Common myeloid progenitor, CD34-positive (primary cell): ENCODE data around the gene FRA10AC1.
"Not testable (repeated sequence)": the region's sequence is repeated elsewhere in the genome, so short reads cannot be mapped to it uniquely, and the experiment has no call there.

Experiments
- CTCF ChIA-PET: fragments of 350-600 bp; sonication (Branson Sonifier 250); formaldehyde crosslinking; loops from one replicate; lab custom pipeline; 2021; ENCODE audit warnings: antibody characterized with exemption; lab: Charles Lee
- POLR2A ChIA-PET: fragments of 350-600 bp; sonication (Branson Sonifier 250); formaldehyde crosslinking; loops from one replicate; lab custom pipeline; 2021; ENCODE audit warnings: antibody characterized with exemption; lab: Charles Lee
- DNase-seq, 3 donors: peaks; one replicate each; pipeline versions ENCODE4 v3.0.0 to v3.0.0-alpha.2; 2013
- H3K27ac ChIP-seq, 2 experiments: 1 replicate in 1 of 2; 2 replicates in 1 of 2; pipeline ENCODE4 v1.7.0; 2013; ENCODE audit warnings: inconsistent platforms in 2 of 2, low read length in 2 of 2, mild to moderate bottlenecking in 2 of 2, low read depth in 1 of 2, moderate library complexity in 1 of 2; ENCODE audit not compliant: severe bottlenecking in 2 of 2, insufficient read depth in 1 of 2, poor library complexity in 1 of 2
- H3K27me3 ChIP-seq, 5 experiments: replicated peaks in 2 of 5; 1 replicate in 3 of 5; 2 replicates in 2 of 5; pipeline versions ENCODE4 v1.6.1 to v1.7.0; 2013; ENCODE audit warnings: low read length in 4 of 5, mild to moderate bottlenecking in 2 of 5, moderate library complexity in 2 of 5, inconsistent platforms in 1 of 5; ENCODE audit not compliant: insufficient read depth in 5 of 5, control insufficient read depth in 4 of 5
- H3K36me3 ChIP-seq, 4 experiments: 1 replicate in 2 of 4; 2 replicates in 2 of 4; pipeline versions ENCODE4 v1.6.1 to v1.7.0; 2013; ENCODE audit warnings: low read length in 3 of 4, control low read depth in 1 of 4, mild to moderate bottlenecking in 1 of 4; ENCODE audit not compliant: control insufficient read depth in 4 of 4, insufficient read depth in 4 of 4
- H3K4me1 ChIP-seq, 4 experiments: 1 replicate in 3 of 4; 2 replicates in 1 of 4; pipeline versions ENCODE4 v1.6.1 to v1.7.1; 2013; ENCODE audit warnings: low read length in 3 of 4, mild to moderate bottlenecking in 3 of 4, control low read depth in 1 of 4, inconsistent platforms in 1 of 4, moderate library complexity in 1 of 4; ENCODE audit not compliant: control insufficient read depth in 4 of 4, insufficient read depth in 4 of 4; ENCODE audit errors: control extremely low read depth in 1 of 4
- H3K4me3 ChIP-seq, 7 experiments: 1 replicate in 4 of 7; 2 replicates in 3 of 7; pipeline versions ENCODE4 v1.5.1 to v1.7.0; 2013; ENCODE audit warnings: mild to moderate bottlenecking in 7 of 7, low read length in 6 of 7, moderate library complexity in 6 of 7, inconsistent platforms in 2 of 7, low read depth in 2 of 7, control low read depth in 1 of 7; ENCODE audit not compliant: insufficient read depth in 4 of 7, control insufficient read depth in 1 of 7; ENCODE audit errors: extremely low read depth in 1 of 7
- H3K9me3 ChIP-seq, 5 experiments: 1 replicate in 4 of 5; 2 replicates in 1 of 5; pipeline versions ENCODE4 v1.6.1 to v1.7.1; 2013; ENCODE audit warnings: low read length in 4 of 5, mild to moderate bottlenecking in 2 of 5, inconsistent platforms in 1 of 5, low read depth in 1 of 5, moderate library complexity in 1 of 5; ENCODE audit not compliant: control insufficient read depth in 4 of 5, insufficient read depth in 2 of 5; ENCODE audit errors: control extremely low read depth in 1 of 5
- WGBS: methylation state at CpG from one replicate; pipeline ENCODE4 v1.1.5; 2013; ENCODE audit not compliant: insufficient coverage; 5-methylcytosine and 5-hydroxymethylcytosine counted together

FRA10AC1 gene

GRCh38 chr10:93704451-93704850 is 2.1 kb upstream of the FRA10AC1 start:
- Histone ChIP-seq H3K4me3 (no peak overlapping the region), H3K4me1 (peaks cover 7 to 22% (median 11%) of the 10 kb centered on the region in 4 experiments), H3K27ac (no peak overlapping the region), H3K27me3 (no peaks in the 10 kb centered on the region), H3K36me3 (peaks cover under 1 to 3% (median 2%) of the 10 kb centered on the region in 4 experiments), H3K9me3 (no peaks in the 10 kb centered on the region)
- CTCF ChIA-PET = no interaction called here
- peak in 2 of 3 donors; percentile 54 to 64 for DNase-seq
- WGBS = 100% methylated on average over 2 of the region's 5 CpGs
- POLR2A ChIA-PET = no interaction called here

- H3K27ac ChIP-seq = no peak overlapping the region
- ChIA-PET POLR2A (interaction anchor here (0.7 kb wide), 1 partner anchor 242 kb away, joined by 3 read pairs; no protein-coding TSS in a partner anchor), CTCF (no interaction called here)
- no peaks in the 10 kb centered on the region for H3K27me3 ChIP-seq
- H3K4me3 ChIP-seq = peak overlapping the region in 2 of 7 experiments; percentile 25 to 96
- no CpG with 5 or more reads among the region's 1 CpG for WGBS
- no peak for DNase-seq
- H3K4me1 ChIP-seq = peaks cover 7 to 22% (median 11%) of the 10 kb centered on the region in 4 experiments
- H3K9me3 ChIP-seq = no peaks in the 10 kb centered on the region
- peaks cover 3 to 7% (median 5%) of the 10 kb centered on the region in 4 experiments for H3K36me3 ChIP-seq
Observed at GRCh38 chr10:93703841-93704240, 1.4 kb upstream of the FRA10AC1 start.

GRCh38 chr10:93703066-93703465 is 674 bp upstream of the FRA10AC1 start:
- peak overlapping the region; percentile 86 to 97 (median 96) for H3K4me3 ChIP-seq
- peak overlapping the region; percentile 67 to 85 for H3K27ac ChIP-seq
- no peaks in the 10 kb centered on the region for H3K27me3 ChIP-seq
- peak in 2 of 3 donors; percentile 23 to 38 for DNase-seq
- H3K4me1 ChIP-seq = peaks cover 7 to 22% (median 11%) of the 10 kb centered on the region in 4 experiments
- ChIA-PET CTCF (interaction anchor here (0.6 to 2.5 kb wide), 7 partner anchors 9 to 332 kb away, joined by 3 to 10 read pairs (median 7); no protein-coding TSS in a partner anchor), POLR2A (no interaction called here)
- H3K36me3 ChIP-seq = peaks cover 6 to 12% (median 7%) of the 10 kb centered on the region in 4 experiments
- WGBS = no CpG with 5 or more reads among the region's 12 CpGs
- no peaks in the 10 kb centered on the region for H3K9me3 ChIP-seq

- Histone ChIP-seq H3K36me3 (peaks cover 8 to 20% (median 12%) of the 10 kb centered on the region in 4 experiments), H3K27ac (peak overlapping the region; percentile 67 to 89), H3K4me3 (peak overlapping the region; percentile 86 to 97 (median 89)), H3K27me3 (no peaks in the 10 kb centered on the region), H3K4me1 (peaks cover 7 to 22% (median 11%) of the 10 kb centered on the region in 4 experiments), H3K9me3 (no peaks in the 10 kb centered on the region)
- POLR2A ChIA-PET = no interaction called here
- CTCF ChIA-PET = interaction anchor here (0.6 to 2.5 kb wide), 10 partner anchors 8 to 243 kb away, joined by 3 to 10 read pairs (median 4); no protein-coding TSS in a partner anchor
- DNase-seq = no peak
- WGBS = 0% methylated on average over 6 of the region's 9 CpGs
Observed at GRCh38 chr10:93701866-93702209, 554 bp downstream of the FRA10AC1 start.

- ChIA-PET CTCF (no interaction called here), POLR2A (no interaction called here)
- no peak for DNase-seq
- WGBS = 100% methylated on average over 2 of the region's 2 CpGs
- Histone ChIP-seq H3K9me3 (no peaks in the 10 kb centered on the region), H3K36me3 (peaks cover 13 to 42% (median 24%) of the 10 kb centered on the region in 4 experiments), H3K27ac (no peak overlapping the region), H3K4me1 (peaks cover 0 to 11% (median 4%) of the 10 kb centered on the region in 4 experiments), H3K27me3 (no peaks in the 10 kb centered on the region), H3K4me3 (no peak overlapping the region)
Observed at GRCh38 chr10:93697207-93697606, 5.2 kb downstream of the FRA10AC1 start.

GRCh38 chr10:93696582-93696981 is 5.8 kb downstream of the FRA10AC1 start:
- WGBS = no CpG with 5 or more reads among the region's 2 CpGs
- DNase-seq, CTCF ChIA-PET, H3K4me3 ChIP-seq, POLR2A ChIA-PET, H3K4me1 ChIP-seq, H3K9me3 ChIP-seq, H3K27ac ChIP-seq, H3K27me3 ChIP-seq: not testable (repeated sequence)
- peaks cover 15 to 48% (median 27%) of the 10 kb centered on the region in 4 experiments for H3K36me3 ChIP-seq

- no peak overlapping the region for H3K4me3 ChIP-seq
- peaks cover 19 to 55% (median 30%) of the 10 kb centered on the region in 4 experiments for H3K36me3 ChIP-seq
- H3K4me1 ChIP-seq = no peaks in the 10 kb centered on the region
- H3K27ac ChIP-seq = no peak overlapping the region
- H3K9me3 ChIP-seq = no peaks in the 10 kb centered on the region
- POLR2A ChIA-PET = interaction anchor here (0.6 kb wide), 1 partner anchor 13 kb away, joined by 6 read pairs; no protein-coding TSS in a partner anchor
- WGBS = 83% methylated on average over 1 of the region's 2 CpGs
- H3K27me3 ChIP-seq = no peaks in the 10 kb centered on the region
- DNase-seq = no peak
- CTCF ChIA-PET = interaction anchor here (1.1 kb wide), 1 partner anchor 15 kb away, joined by 3 read pairs; no protein-coding TSS in a partner anchor
Observed at GRCh38 chr10:93695740-93696139, 6.7 kb downstream of the FRA10AC1 start.
